ENCODE results near the gene TAGLN3.

GRCh38 chr3:111965484-111965883 is 33.2 kb upstream of the TAGLN3 start:
- TF ChIP-seq CTCF (IDR thresholded peaks at IDR 0.05) (no peak), POLR2AphosphoS5 (IDR thresholded peaks at IDR 0.05) (no peak)

All from sigmoid colon (tissue), 4 donors.